HL-60 (cell line): ENCODE measurements around the gene MAN2A2.

Source experiments
- DNase-seq, 2 experiments: peaks; one replicate each; pipeline ENCODE4 v3.0.0-alpha.2; 2010 to 2020; ENCODE audit warnings: low read depth in 1 of 2, low spot score in 1 of 2
- H3K27ac ChIP-seq: fragments of 250-450 bp; sonication (Bioruptor Pico); replicated peaks from 2 replicates; pipeline ENCODE4 v1.5.1; 2020; ENCODE audit warnings: mild to moderate bottlenecking, moderate library complexity
- H3K27me3 ChIP-seq: fragments of 250-450 bp; sonication (Bioruptor Pico); 2 replicates; pipeline ENCODE4 v1.5.1; 2021; ENCODE audit warnings: mild to moderate bottlenecking, moderate library complexity; ENCODE audit not compliant: insufficient read depth, poor library complexity, severe bottlenecking
- H3K4me3 ChIP-seq: replicated peaks from 2 replicates; pipeline ENCODE4 v1.5.1; 2011; ENCODE audit warnings: mild to moderate bottlenecking, control low read depth, low read length; ENCODE audit not compliant: insufficient read depth
- CTCF ChIP-seq: IDR thresholded peaks from one replicate; pipeline ENCODE4 v1.5.1; 2011; ENCODE audit warnings: low read length, control low read depth, inconsistent platforms; ENCODE audit not compliant: insufficient read depth
- GABPA ChIP-seq: IDR thresholded peaks from 2 replicates; pipeline ENCODE4 v1.6.1; 2012; ENCODE audit warnings: low read depth
- POLR2AphosphoS5 ChIP-seq: IDR thresholded peaks from 2 replicates; pipeline ENCODE4 v1.6.1; 2012; ENCODE audit warnings: low read depth
- REST ChIP-seq: IDR thresholded peaks from 2 replicates; pipeline ENCODE4 v1.6.1; 2012; ENCODE audit warnings: low read depth; ENCODE audit not compliant: insufficient replicate concordance
- SPI1 ChIP-seq: IDR thresholded peaks from 2 replicates; pipeline ENCODE4 v1.6.1; 2012; ENCODE audit warnings: low read depth, mild to moderate bottlenecking, borderline replicate concordance

Gene MAN2A2

GRCh38 chr15:90936823-90937222, 33.7 kb downstream of the MAN2A2 start:
- H3K27ac ChIP-seq, result no peak overlapping the region
- DNase-seq, result no peak
- H3K27me3 ChIP-seq, result no peaks in the 10 kb centered on the region
- no peak for TF ChIP-seq CTCF
- TF ChIP-seq POLR2AphosphoS5, result no peak
- TF ChIP-seq GABPA, result no peak
- no peak for TF ChIP-seq SPI1
- TF ChIP-seq REST, result no peak
- H3K4me3 ChIP-seq, result no peak overlapping the region

GRCh38 chr15:90938261-90938660, 35.2 kb downstream of the MAN2A2 start:
- no peak overlapping the region for H3K27ac ChIP-seq
- H3K27me3 ChIP-seq, result no peaks in the 10 kb centered on the region
- no peak for TF ChIP-seq CTCF
- TF ChIP-seq GABPA, result no peak
- no peak for TF ChIP-seq REST
- TF ChIP-seq POLR2AphosphoS5, result no peak
- TF ChIP-seq SPI1, result no peak
- no peak overlapping the region for H3K4me3 ChIP-seq
- no peak for DNase-seq

- TF ChIP-seq SPI1, result no peak
- no peak for TF ChIP-seq CTCF
- no peak for TF ChIP-seq REST
- no peak for TF ChIP-seq GABPA
Observed at GRCh38 chr15:90939756-90940155, 36.7 kb downstream of the MAN2A2 start.

More at GRCh38 chr15:90939756-90940155, 36.7 kb downstream of the MAN2A2 start:
- no peak for DNase-seq
- Histone ChIP-seq H3K4me3 (no peak overlapping the region), H3K27me3 (no peaks in the 10 kb centered on the region), H3K27ac (no peak overlapping the region)
